HG03432 (cell line): ENCODE measurements around the gene ALOXE3.

Experiments
- ATAC-seq: cut with Tn5 transposase; IDR thresholded peaks from one replicate; pipeline ENCODE4 v1.9.1; 2021; ENCODE audit warnings: mild to moderate bottlenecking, moderate library complexity; ENCODE audit not compliant: unreplicated experiment

The ALOXE3 gene

GRCh38 chr17:8117980-8118768, at the start of gene ALOXE3:
ALOXE3 (minus strand) TSS chr17:8118514; CDS start chr17:8117990, 524 bp downstream.
- ATAC-seq: no peak

- no peak for ATAC-seq
Observed at GRCh38 chr17:8167526-8167925, 49.2 kb upstream of the ALOXE3 start.

- no peak for ATAC-seq
Observed at GRCh38 chr17:8166731-8167130, 48.4 kb upstream of the ALOXE3 start.

- ATAC-seq: no peak
Observed at GRCh38 chr17:8164815-8165131, 46.5 kb upstream of the ALOXE3 start.

- ATAC-seq: no peak
Observed at GRCh38 chr17:8163978-8164814, 45.9 kb upstream of the ALOXE3 start.

GRCh38 chr17:8162997-8163977, 45.0 kb upstream of the ALOXE3 start:
- no peak for ATAC-seq

GRCh38 chr17:8162233-8162996, 44.1 kb upstream of the ALOXE3 start, which contains the start of gene VAMP2:
VAMP2 (minus strand) TSS chr17:8162948; CDS start chr17:8162879, 69 bp downstream.
- peak; percentile 42 for ATAC-seq

- no peak for ATAC-seq
Observed at GRCh38 chr17:8161289-8162232, 43.2 kb upstream of the ALOXE3 start.

- ATAC-seq: no peak
Observed at GRCh38 chr17:8160741-8161221, 42.5 kb upstream of the ALOXE3 start.

GRCh38 chr17:8160224-8160577, 41.9 kb upstream of the ALOXE3 start:
- ATAC-seq: no peak

- no peak for ATAC-seq
Observed at GRCh38 chr17:8159459-8160223, 41.3 kb upstream of the ALOXE3 start.

GRCh38 chr17:8159032-8159400, 40.7 kb upstream of the ALOXE3 start:
- no peak for ATAC-seq

GRCh38 chr17:8158267-8159031, 40.1 kb upstream of the ALOXE3 start:
- ATAC-seq: no peak

- ATAC-seq: peak; percentile 77
Observed at GRCh38 chr17:8156246-8156992, 38.1 kb upstream of the ALOXE3 start.

GRCh38 chr17:8155996-8156245, 37.6 kb upstream of the ALOXE3 start:
- no peak for ATAC-seq

GRCh38 chr17:8155231-8155995, 37.1 kb upstream of the ALOXE3 start:
- no peak for ATAC-seq
